HG03460 (cell line): ENCODE results near the gene KRTAP16-1.
A peak's percentile ranks its signal among the peaks of the same experiment; 100 is the strongest.
"Not testable (repeated sequence)": the region's sequence is repeated elsewhere in the genome, so short reads cannot be mapped to it uniquely, and the experiment has no call there.

Source experiments
- ATAC-seq: cut with Tn5 transposase; IDR thresholded peaks from one replicate; pipeline ENCODE4 v1.9.1; 2021; ENCODE audit not compliant: unreplicated experiment

KRTAP16-1 gene, protein sequence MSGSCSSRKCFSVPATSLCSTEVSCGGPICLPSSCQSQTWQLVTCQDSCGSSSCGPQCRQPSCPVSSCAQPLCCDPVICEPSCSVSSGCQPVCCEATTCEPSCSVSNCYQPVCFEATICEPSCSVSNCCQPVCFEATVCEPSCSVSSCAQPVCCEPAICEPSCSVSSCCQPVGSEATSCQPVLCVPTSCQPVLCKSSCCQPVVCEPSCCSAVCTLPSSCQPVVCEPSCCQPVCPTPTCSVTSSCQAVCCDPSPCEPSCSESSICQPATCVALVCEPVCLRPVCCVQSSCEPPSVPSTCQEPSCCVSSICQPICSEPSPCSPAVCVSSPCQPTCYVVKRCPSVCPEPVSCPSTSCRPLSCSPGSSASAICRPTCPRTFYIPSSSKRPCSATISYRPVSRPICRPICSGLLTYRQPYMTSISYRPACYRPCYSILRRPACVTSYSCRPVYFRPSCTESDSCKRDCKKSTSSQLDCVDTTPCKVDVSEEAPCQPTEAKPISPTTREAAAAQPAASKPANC

DNA sequence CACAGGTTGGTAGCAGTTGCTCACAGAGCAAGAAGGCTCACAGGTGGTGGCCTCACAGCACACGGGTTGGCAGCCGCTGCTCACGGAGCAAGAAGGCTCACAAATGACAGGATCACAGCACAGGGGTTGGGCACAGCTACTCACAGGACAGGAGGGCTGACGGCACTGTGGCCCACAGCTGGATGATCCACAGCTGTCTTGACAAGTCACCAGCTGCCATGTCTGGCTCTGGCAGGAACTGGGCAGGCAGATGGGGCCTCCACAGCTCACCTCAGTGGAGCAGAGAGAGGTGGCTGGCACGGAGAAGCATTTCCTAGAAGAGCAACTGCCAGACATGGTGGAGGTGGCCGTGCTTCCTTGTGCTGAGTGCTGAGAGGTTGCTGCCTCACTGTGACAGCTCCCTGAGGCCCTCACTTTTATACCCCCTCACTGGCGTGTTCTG is at the start of gene KRTAP16-1:
KRTAP16-1 (minus strand) TSS at position 392 of the 442 bp plus-strand sequence; CDS start at position 336, 56 bp downstream.
- ATAC-seq: no peak

DNA sequence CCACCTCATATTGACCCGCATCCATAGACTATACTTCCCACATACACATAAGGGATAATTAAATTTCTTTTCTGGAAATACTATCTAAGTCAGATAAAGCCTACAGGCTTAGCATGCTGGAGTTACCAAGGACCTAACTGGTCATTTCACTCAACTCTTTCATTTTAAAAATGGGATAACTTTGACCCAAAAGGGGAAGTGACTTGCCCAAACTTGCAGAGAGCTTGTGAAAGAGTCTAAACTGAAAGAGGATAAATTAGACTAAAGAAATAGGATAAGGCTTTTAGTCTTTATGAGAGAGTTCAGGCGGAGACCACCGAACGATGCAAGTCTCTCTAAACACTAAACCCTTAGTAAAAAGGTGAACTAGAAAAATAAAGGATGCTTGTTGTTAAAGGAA is 45.4 kb upstream of the KRTAP16-1 start:
- no peak for ATAC-seq

DNA sequence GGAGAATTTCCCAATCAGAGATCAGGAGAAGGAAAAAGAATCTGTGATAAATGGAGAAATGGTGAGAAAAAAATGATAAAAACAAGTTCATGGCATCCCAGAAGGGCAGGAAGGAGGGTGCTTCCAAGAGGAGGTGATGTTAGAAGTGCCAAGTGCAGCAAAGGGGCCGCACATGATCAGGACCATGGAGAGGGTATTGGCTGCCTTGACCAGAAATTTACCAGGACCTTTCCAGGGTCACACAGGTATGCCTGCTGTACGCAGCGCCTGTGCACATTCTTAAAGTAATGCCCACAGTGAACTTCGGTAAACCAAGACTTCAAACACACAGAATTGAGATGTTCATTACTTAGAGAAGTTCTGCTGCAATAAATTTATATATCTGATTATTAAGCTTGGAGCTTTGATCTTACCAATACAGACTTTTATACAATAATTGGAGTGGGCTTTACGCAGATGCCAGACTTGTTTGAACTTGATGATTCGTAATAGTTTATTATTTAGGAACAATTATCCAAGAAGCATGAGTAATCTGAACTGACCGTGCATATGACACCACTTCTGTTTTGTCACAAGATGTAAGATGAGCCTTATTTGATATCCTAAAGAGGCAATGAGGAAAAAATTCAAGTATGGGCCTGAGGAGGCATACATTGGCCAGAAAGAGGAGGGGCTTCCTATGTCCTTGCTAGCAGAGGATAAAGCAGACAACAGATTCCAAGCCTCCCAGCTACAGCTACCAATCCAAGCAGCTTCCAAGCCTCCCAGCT is 43.7 kb upstream of the KRTAP16-1 start:
- ATAC-seq: no peak

DNA sequence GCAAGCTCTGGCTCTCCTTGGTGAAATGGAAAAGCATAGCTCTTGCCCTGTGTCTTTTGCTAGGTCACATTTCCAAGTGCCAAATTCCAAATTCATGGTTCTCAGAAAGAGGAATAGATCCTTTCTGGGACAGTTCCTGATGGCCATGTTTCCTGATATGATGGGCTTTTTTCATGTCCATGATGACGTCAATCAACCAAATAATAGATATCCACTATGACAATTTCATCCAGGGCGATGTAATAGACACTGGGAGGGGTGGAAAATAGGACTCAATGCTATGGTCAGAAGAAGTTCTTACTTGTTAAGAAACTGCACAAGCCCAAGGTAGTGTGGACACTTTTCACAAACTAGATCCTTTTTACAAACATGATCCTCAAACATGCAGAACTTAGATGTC is 42.1 kb upstream of the KRTAP16-1 start:
- ATAC-seq: no peak

DNA sequence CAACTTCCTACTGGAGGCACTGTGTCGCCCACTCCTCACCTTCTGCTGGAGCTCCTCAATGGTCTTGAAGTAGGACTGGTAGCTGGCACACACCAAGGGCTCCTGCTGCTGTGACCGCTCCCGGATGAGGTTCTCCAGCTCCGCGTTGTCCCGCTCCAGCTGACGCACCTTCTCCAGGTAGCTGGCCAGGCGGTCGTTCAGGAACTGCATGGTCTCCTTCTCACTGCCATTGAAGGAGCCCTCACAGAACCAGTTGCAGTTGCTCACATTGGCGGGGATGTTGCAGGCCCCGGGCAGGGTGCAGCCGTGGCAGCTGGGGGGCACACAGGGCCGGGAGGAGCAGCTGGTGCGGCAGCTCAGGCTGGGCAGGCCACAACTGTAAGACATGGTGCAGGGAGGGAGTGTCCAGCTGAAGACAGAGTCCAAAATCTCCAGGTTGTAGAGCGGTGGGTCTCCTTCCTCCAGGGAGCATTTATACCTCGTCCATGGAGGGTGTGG is 41.3 kb upstream of the KRTAP16-1 start, which contains the start of gene KRT33A:
KRT33A (minus strand) TSS at position 448 of the 498 bp plus-strand sequence; CDS start at position 387, 61 bp downstream.
- ATAC-seq: not testable (repeated sequence)

DNA sequence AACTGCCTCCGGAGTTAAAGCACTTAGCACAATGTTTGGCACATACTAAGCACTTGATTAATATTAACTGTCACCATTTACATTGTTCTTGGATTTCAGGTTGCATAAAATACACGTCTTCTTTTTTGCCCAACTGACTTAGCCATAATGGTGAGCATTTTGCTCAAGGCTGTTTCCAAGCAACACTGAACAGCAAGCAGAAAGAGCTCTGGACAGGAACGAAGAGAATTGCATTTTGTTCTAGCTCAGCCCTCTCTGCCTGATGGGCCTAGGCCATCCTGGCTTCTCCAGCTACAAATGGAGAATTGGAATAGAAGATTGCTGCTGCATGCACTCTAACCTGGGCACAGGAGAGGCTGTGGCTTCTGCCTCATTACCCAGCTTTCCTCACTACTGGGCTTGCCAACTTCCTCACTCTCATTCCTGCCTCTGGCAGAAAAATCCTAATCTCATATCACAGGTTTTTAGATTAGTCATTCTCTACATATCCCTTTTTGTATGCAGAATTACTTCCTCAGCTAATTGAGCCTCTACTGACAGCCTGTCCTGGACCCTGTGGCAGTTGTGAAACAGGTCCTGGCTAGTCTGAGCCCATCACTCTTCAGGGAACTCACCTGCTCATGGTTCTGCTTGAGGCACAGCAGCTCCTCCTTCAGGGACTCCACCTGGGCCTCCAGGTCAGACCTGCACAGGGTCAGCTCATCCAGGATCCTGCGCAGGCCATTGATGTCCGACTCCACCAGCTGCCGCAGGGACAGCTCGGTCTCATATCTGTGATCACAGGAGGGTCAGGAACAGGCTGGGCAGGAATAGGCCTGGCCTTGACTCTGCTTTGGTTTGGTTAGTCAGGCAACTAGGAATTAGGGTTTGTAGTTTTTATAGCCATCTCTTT is 39.0 kb upstream of the KRTAP16-1 start:
- no peak for ATAC-seq

DNA sequence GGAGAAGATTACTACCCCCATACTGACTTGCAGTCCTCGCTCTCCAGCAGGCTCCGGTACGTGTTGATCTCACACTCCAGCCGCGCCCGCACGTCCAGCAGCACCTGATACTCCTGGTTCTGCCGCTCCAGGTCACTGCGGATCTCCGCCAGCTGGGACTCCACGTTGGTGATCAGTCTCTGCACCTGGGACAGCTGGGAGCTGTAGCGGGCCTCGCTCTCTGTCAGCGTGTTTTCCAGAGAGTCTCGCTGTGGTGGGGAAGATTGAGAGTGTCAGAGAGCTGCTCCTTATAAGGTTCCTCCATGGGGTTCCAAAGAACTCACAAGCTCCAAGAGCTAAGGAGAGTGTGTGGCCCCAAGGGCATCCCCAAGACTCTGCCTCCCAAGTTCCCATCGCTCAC is 37.3 kb upstream of the KRTAP16-1 start:
- not testable (repeated sequence) for ATAC-seq

DNA sequence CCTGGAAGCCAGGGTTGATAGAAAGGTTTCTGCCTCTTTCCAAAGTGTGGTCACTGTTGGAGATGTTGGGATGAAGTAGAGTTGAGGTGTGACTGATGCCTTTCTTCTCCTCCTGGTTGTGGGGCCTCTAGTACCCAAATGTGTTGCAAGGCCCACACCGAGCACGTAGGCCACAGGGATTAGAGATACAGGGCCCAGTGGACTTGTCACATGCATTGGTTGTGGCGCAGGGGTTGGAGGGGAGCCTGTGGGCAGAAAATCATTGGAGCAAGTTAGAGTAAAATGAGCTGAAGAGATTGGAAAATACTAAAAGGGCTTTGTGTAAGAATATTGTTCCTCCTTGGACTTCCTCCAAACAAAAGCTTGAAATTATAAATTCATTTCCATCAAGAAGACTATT is 36.9 kb upstream of the KRTAP16-1 start:
- no peak for ATAC-seq

DNA sequence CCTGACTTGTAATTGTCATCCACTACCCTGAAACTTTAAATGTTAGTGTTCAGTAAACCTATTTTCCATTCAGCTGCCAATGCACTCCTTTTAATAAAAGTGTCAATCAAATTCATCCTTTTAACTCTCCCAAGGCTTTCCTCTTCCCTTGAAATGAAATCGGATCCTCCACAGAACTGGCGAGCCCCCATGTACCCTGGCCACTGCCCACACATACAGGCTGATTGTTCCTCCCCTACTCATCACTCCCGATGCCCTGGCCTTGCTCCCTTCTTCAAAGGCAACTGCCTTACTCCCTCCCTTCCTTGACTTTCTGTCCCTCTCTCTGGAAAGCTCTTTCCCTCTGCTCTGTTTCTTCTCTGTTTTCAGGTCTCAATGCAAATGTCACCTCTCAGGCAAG is 33.9 kb upstream of the KRTAP16-1 start:
- ATAC-seq: no peak

DNA sequence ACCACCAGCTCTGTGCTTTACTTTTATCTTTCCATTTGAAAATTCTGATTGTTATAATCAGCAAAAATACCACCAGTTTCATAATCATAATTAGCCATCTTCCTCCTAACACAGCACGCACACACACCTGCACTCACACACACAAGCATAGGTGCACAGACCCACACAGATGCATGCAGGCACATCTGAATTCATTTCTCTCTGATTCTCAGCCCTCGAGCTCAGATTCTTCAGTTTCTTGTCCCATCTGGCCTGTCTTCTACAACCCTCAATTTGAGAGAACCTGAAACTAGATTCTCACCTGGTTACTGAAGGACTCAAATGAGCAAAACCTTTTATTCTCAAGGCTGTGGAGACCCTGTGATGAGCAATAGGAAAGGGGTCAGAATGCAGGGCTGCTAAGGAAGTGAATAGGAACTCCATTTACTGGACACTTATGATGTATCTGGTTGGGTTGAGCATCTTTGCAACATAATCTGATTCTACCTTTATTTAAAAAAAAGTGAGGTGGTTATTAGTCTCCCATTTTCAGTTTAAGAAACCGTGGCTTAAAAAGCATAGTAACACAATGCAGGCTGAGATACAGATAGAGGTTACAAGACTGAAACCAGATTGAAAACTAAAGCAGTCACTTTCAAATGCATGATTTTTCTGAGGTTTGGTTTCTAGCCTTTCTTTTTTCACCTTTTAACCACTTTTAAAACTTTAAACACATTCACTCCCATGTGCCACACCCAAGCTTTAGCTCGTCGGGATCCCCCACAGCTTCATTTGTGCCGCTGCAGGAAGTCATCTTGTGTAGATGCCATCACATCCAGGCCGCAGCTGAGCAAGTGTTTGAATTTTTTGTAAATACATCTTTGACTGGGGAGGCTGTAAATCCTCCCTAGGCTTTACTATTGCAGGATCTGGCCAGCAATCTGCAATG is 32.1 kb upstream of the KRTAP16-1 start:
- no peak for ATAC-seq

DNA sequence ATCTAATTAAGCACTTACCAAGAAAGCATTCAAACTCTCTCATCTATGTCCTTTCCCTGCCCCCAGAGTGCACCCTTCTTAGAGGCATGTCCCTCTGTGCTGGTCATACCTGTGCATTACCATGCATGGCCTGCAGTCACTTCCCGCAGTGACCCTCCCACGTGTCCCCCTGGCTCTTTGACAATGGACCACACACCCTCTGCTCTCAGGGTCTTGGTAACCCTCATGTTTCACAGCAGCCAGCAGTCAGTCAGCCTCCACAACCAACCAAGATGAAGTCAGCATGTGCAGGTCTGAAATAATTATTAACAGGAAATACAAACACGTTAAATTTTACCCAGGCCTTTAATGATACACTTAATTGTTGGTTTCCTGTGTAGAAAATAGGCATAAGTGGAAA is 31.4 kb upstream of the KRTAP16-1 start:
- ATAC-seq: peak; percentile 41

DNA sequence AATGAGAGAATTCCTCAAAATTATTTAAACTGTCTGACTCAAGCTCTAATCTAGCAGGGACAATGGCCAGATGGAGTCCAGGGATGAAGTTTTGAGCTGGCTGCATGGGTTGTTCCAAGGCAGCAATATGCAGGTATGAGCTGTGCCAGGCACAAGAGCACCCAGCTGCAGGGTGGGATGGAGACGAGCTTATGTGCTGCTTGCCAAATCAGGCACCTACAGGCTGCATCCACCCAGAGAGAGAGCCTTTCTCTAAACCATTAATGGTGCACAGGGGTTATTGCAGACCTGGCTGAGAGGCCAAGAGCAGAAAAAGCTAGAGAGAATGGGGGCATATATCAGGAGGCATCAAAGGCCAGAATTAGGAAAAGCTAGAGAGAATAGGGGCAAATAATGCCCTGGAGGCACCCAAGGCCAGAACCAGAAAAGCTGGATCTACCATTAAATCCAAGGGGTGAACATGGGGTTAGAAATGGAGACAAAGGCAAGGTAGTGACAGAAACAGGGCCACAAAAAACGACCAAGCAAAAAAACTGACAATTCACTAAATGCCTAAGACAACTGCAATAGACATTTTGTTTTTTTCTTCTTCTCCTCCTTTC is 30.6 kb upstream of the KRTAP16-1 start:
- ATAC-seq: no peak

DNA sequence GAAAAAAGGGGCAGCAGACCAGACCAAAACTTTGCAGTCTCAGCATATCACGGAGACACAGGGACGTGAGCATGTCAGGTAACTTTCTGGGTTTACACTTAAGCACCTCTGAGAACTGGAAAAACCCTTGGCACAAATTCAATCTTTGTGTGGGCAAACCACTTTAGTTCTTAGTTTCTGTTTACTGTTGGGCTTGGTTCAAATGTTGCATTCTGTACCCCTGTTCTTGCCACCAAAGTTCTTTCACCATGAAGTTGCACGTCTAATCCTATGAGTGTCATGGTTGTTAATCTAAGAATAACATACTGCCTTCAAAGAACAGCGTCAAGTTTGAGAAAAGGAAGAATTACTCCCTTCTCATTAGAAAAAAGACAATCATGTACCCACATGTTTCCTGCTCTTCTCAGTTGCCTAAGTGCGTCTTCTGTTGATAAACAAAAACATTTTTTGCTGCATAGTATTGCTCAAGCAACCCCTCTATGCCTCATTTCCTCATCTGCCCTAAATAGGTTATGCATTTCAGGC is 29.9 kb upstream of the KRTAP16-1 start:
- ATAC-seq: no peak

DNA sequence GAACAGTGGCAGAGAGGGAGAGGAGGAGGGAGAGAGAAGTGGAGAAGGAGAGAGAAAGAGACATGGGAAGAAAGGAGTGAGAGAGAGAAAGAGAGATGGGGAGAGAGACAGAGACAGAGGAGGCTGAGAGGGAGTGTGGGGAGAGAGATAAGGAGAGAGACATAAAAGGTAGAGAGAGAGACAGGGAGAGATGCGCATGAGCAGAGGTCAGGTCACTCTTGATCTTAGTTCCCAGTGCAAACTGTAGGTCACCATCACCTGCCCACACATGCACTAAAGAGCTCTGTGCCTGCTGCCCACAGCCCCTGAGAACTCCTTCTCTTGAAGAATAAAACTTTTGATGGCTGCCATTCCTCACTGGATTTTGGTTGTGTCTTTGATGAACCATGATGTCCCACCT is 26.6 kb upstream of the KRTAP16-1 start:
- ATAC-seq: no peak

DNA sequence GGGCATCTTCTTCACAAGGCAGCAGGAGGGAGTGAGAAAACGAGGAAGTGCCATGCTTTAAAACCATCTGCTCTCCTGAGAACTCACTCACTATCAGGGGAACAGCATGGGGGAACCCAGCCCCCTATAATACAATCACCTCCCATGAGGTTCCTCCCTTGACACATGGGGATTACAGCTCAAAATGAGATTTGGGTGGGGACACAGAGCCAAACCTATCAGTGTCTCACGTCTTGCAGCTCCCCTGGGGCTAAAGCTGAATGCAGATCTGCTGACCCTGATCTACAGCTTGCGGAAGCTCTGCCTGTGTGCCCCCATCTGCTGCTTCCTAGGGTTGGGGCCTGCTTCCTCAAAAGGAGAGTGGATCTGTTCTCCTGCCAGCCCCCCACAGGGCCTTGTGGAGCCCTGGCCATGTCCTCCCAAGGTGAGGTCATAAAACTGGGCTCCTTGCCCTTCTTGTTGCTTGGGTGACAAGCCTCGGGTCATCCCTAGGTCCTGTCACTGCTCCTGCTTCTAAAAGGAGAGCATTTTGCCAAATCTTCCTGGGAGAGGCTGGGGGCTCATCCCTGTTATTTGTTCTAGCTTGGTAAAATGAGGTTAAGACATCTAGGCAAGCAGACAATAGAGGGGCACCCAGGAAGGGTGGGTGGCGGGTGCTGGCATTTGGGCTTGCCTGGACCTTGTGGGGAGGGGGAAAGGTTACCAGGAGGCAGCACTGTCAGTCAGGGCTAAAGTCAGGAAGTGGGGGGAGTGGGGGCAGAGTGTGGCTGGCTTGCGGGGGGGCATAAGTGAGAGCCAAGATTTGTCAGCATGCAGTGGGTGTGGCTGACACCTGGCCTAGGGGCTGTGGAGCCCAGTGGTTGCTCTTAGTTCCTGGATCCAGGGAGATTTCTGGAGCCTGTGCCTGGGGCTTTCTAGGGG is 25.5 kb upstream of the KRTAP16-1 start:
- no peak for ATAC-seq

DNA sequence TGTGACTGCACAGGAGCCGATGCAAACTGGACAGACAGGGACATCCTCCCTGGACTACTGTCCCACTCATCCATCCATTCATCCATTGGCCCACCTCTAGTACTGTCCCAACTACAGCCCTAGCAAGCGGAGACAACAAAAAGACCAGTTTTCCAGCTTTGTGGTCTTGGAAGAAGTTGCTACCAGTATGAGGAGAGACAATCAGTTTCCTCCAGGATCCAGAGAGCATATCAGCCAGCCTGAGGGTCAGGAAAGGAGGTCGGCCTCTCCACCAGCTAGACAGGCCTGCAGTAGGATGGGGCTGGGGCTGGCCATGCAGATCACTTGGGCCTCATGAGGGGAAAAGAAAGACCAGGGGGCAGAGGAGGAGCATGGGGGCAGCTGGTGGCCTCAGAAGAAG is 24.7 kb upstream of the KRTAP16-1 start:
- ATAC-seq: no peak

DNA sequence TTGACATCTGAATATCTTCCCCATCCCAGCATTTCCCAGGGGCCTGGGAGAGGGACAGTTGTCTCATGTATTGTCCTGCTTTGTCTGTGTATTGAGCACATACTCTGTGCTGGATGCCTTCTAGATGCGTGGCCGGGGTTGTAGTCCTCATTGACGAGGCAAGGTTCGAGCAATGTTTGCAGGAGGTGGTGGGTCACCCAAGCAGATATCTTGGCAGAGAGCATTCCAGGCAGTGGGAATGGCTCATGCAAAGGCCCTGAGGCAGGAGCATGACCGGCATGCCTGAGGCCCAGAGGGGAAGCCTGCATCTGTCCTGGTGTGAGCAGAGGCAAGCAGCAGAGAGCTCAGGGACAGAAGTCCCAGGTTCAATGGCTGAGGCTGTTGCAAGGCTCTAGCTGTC is 24.0 kb upstream of the KRTAP16-1 start:
- ATAC-seq: no peak

DNA sequence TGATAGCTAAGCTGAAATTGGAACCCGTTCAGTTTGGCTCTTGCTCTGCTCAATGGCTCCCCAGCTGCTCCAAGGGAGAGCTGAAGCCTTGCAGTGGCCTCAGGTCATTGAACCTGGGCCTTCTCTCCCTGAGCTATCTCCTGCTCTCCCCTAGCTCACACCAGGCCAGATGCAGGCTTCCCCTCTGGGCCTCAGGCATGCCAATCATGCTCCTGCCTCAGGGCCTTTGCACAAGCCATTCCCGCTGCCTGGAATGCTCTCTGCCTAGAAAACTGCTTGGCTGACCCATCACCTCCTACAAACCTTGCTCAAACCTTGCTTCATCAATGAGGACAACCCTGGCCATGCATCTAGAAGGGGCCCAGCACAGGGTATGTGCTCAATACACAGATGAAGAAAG is 23.1 kb upstream of the KRTAP16-1 start:
- no peak for ATAC-seq
